GM19193 (cell line): ENCODE measurements around the gene CARD11.

Experiments used
- POLR2A ChIP-seq: IDR thresholded peaks from 4 replicates; pipeline ENCODE4 v1.6.1; 2011; ENCODE audit not compliant: insufficient read depth, insufficient read length; ENCODE audit errors: extremely low read depth

CARD11 gene

GRCh38 chr7:2927592-2927991 lies 116.1 kb downstream of the CARD11 start:
- TF ChIP-seq POLR2A: no peak

- no peak for TF ChIP-seq POLR2A
Observed at GRCh38 chr7:2926896-2927405, 116.7 kb downstream of the CARD11 start.

GRCh38 chr7:2926120-2926895 lies 117.4 kb downstream of the CARD11 start:
- TF ChIP-seq POLR2A: no peak

- TF ChIP-seq POLR2A: no peak
Observed at GRCh38 chr7:2924866-2925840, 118.5 kb downstream of the CARD11 start.

- no peak for TF ChIP-seq POLR2A
Observed at GRCh38 chr7:2923886-2924574, 119.6 kb downstream of the CARD11 start.

GRCh38 chr7:2923291-2923781 lies 120.3 kb downstream of the CARD11 start:
- TF ChIP-seq POLR2A: no peak

GRCh38 chr7:2922866-2923265 lies 120.8 kb downstream of the CARD11 start:
- no peak for TF ChIP-seq POLR2A

GRCh38 chr7:2922348-2922691 lies 121.3 kb downstream of the CARD11 start:
- no peak for TF ChIP-seq POLR2A

GRCh38 chr7:2921653-2922347 lies 121.9 kb downstream of the CARD11 start:
- TF ChIP-seq POLR2A: no peak

GRCh38 chr7:2920956-2921652 lies 122.6 kb downstream of the CARD11 start:
- TF ChIP-seq POLR2A: no peak

GRCh38 chr7:2920041-2920440 lies 123.6 kb downstream of the CARD11 start:
- TF ChIP-seq POLR2A: no peak

- TF ChIP-seq POLR2A: no peak
Observed at GRCh38 chr7:2919256-2919655, 124.4 kb downstream of the CARD11 start.

GRCh38 chr7:2918406-2918805 lies 125.3 kb downstream of the CARD11 start:
- TF ChIP-seq POLR2A: no peak

GRCh38 chr7:2915023-2915422 lies 128.6 kb downstream of the CARD11 start:
- no peak for TF ChIP-seq POLR2A

- TF ChIP-seq POLR2A: no peak
Observed at GRCh38 chr7:2913760-2914387, 129.8 kb downstream of the CARD11 start.
